NCI-H2171 treated with DMSO at 0.1 percent for 48 hours (cell line): ENCODE data around the gene USP19.

Experiments
- DNase-seq: peaks from one replicate; lab custom pipeline; 2025; lab: John Stamatoyannopoulos, UW

The USP19 gene

DNA sequence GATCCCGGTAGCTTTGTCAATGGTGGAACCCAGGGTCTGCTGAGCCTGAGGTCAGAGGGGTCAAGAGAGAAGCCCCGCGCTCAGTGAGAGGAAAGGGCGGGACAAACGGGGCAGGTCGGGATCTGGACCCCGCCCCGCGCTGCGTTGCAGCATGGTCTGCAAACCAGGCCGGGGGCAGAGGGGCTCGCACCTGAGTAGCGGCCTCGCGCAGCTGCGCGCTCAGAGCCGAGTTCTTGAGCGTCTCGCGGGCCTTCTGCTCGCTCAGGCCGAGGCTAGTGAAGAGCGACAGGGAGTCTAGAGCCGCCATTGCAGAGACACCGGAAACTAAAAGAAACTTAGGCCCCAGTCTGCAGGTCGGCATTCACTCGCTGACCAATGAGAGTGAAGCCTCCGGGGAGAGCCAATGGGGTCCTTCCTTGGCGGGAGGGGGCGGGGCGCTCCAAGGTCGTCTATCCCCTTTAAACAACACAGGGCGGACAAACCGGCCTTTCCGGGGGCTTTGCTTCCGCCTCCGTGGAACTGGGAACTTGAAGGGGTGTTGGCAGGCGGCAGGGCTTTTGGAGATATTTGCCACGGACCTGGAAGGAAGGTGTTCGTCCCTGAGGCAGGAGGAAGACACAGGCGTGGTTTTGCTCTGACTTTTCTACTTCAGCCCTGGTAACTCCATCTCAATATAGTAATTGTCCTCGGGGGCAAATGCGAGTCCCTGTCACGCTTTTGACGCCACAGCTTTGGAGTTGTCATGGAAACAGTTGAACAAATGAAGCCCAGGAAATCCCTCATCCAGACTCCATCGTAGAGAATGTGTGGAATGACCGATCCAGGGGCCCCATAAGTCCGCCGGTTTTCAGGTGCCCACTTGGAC is 16.0 kb downstream of the USP19 start, which contains the start of gene QARS1:
Gene QARS1, minus strand, starts transcription at position 331 of the 865 bp plus-strand sequence. Its CDS starts 24 bp downstream, at position 307.
- peak; percentile 68 for DNase-seq

DNA sequence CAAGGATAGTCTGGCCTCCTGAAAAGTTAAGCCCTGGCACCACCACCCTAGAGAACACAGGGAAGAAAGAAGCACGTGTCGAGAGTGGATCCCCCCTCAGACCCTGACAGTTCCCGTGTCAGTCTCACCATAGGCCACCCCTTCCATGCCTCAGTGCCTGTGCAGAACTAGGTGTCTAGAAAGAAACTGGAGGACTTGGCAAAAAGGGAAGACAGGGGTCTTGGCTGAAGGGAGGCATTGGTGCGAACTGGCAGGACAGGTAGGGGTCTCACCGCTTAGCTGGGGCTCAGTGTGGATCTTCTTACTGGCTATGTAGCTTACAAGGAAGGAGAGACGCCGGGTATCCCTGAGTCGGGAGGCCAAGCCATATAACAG is 16.6 kb downstream of the USP19 start:
- no peak for DNase-seq

DNA sequence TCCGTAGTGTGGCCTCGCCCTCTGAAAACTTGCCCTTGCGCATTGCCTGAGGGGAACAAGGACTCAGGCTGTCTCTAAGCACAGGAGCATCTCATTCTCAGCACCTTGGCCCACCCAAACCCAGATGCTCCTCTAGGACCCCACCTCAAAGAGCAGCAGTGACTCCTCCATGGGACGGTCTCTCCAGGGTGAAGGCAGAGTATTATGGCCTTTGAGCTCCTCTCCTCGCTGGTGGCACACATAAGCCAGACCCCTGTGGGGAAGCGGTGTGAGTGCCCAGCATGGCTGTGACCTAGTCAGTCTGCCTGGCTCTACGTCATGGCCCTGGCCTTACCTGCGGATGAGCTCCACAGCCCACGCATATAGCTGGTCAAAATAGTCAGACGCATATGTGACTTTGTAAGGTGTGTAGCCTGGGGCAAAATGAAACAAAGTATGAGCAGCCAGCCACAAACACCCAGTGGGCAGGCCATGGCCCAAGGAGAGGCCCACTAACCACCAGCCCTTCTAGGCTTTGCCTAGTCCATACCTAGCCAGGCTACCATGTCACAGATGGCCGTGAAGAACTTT is 20.5 kb downstream of the USP19 start:
- DNase-seq, result no peak

DNA sequence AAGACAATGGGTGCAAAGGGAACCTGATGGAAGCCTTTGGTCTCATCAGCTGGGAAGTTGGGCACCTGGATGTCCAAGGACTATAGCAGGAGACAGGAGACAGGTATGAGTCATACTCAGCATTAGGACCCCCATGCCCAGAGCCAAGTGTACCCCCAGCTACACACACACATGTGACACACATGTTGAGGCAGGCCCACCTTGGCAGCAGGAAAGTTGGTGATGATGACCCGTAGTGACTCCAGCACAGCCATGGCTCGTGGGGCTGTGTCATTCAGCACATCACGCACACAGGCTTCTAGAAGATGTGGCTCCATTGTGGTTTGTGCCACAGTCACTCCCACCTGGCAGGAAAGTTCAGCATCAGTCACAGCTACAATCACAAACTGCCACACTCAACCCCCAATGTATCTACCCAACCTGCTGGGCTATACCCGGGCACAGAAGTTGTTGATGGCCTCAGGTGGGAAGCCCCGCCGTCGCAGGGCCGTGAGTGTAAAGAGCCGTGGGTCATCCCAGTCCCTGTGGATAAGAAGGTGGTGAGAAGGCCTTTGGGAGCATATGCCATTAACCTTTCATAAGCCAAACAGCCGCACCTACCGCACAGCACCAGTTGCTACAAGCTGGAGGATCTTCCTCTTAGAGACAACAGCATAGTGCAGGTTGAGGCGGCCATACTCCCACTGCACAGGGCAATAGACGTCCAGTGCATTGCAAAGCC is 21.6 kb downstream of the USP19 start:
- DNase-seq, result no peak

DNA sequence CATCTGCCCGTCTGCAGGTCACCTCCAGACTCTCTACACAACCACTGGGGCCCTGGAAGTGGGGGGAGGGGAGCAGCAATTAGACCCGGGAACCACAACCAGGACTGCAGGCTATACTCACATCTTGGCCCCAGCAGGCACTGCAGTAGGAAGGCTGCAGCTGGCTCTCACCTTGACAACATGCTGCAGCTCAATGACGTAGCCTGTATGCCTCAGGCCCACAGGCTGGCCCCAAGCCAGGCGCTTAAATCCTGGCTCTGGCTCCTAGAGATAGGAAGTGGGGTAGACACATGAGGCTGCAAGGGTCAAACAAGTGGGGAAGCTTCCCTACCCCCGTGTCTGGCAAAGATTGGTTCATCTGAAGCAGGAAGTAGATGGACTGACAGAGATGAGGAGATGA is 22.2 kb downstream of the USP19 start:
- no peak for DNase-seq

DNA sequence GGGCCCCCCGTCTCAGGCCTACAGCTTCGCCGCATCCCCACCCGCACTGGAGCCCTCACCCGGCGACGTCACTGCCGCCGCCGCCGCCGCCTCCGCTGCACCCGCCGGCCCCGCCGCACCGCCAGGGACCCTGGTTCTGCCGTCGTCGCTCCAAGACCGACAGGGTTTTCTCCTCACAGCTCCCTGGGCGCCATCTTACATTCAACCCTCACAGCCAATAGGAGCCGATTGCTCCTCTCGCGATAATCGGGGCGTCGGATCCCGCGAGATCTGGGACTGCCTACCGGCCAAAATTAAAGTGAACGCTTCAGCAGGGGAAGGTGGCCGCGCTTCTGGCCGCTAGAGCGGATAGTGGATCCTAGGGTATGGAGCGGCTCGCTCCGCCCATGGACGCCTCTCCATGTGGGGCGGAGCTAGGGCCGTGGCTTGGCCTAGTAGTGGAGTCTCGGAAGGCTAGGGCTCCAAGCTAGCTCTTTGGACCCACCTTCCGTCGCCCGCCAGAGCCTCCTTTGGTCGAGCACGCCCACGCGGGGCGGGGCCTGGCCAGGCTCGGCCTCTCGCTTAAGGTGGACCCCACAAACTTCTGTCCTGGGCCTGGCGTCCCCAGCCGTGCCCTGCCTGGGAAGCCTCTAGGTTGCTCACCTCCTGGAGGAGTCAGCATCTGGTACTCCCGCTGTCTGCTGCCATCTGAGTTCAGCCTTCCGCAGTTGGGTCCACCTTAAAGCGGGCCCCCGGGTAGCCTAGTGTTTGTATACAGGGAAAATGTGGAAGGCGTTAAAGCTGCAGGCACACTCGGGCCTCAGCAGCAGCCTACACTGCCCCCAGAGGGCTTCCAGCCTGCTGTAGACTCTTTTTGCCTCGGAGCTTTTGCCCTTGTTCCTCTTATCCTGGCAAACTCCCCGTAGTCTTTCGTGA is 26.5 kb downstream of the USP19 start, which contains the start of gene QRICH1:
Gene QRICH1, minus strand, starts transcription at position 219 of the 915 bp plus-strand sequence. CDS start 17,054 bp downstream, outside the sequence.
- DNase-seq, result peak; percentile 92

DNA sequence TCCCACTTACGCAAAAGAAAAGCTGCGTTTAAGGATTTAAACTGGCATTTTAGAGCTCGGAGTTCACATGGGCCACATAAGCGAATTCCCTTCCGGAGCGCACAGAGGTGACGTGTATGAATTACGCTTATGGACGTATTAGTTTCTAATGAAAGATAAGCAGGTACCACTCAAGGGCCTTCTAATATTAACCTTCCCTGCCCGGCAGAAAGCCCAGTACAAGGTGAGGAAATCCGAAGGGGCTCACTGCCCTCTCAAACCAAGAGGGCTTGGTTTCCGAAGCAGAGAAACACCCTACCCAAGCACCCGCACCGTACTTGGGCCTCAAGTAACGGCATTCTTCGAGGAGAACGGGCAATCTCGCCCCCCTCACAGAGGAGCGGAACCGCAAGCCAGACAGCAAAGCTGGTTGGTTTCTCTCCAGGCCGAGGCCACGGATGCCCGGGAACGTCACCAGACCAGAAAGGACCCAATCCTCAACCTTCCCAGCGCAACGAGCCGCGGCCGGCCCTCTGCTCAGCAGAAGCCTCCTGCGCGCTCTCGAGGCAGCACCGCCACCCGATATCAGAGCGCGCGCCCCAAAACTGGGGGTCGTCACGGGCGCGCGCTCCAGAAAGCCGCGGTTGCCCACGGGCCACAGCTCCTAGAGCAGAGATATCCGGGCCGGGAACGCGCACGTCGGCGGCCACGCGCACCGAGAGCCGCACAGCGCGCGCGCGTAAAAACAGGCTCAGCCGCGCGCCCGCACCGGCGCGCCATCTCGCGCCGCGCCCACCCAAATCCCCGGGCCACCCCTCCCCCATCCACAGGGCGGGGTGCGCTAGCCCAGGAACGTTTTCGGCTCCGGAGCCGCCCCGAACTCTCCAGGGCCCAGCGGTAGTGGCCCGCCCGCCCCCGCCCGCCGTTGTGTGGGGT is 27.4 kb downstream of the USP19 start:
- peak; percentile 56 for DNase-seq

DNA sequence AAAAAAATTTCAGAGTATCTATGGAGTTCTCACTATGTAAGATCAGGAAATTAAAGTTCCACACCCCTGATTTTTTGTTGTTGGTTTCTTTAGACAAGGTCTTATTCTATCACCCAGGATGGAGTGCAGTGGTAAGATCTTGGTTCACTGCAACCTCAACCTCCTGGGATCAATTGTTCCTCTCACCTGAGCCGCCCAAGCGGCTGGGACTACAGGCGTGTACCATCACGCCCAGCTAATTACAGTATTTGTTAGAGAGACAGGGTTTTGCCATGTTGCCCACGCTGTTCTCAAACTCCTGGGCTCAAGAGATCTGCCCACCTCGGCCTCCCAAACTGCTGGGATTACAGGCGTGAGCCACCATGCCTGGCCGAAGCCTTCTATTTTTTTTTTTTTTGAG is 39.2 kb downstream of the USP19 start:
- DNase-seq, result peak; percentile 41

DNA sequence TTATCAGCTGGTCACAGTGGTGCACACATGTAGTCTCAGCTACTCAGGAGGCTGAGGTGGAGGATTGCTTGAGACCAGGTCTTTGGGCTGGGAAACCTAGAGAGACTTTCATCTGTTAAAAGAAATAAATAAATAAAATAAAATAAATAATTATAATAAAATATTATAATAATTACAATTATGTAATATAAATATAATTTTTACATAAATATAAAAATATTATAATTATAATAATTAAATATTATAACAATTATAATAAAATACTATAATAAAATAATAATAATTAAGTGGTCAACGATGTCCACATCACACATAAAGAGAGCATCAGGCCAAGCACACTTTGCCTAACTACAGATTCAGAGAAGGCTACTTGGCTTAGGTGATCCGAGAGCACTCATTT is 41.4 kb downstream of the USP19 start:
- no peak for DNase-seq

DNA sequence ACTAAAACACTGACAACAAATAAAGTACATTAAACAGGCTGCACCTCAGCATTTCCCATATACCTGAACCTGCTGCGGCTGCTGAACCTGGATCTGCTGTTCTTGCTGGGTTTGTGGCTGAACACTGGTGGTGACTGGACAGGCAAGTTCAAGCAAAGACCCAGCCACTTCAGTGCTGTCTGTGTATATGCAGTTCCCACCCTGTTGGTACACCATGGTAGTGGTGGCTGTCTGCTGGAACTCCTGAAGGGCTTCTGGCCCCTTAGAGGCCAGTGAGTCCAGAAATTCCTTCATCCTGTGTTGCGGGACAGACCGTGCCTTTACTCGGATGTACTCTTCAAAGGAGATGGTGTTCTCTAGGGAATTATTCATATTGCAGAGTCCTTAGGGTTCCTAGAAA is 44.0 kb downstream of the USP19 start:
- no peak for DNase-seq

DNA sequence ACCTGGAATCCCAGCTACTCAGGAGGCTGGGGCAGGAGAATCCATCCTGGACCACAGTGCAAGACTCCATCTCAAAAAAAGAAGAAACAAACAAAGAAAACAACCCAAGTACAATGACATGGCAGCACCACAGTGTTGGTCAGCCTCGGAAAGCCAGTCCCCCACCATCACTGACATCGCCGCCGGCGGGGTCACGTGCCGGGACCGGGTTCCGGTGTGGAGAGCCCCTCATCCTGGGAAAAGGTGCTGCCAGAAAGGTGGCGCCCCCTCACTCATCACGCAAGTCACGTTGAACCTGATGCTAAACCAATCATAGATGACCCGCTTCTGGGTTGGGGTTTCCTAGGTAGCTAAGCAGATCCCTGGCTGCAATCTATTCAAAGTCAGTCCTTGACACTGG is 44.5 kb downstream of the USP19 start:
- DNase-seq, result no peak
